HCT116 (cell line): ENCODE data around the gene CD44.

Source experiments
- CEBPB ChIP-seq: IDR thresholded peaks from 2 replicates; pipeline ENCODE4 v1.6.1; 2012; ENCODE audit warnings: low read depth
- EZH2 ChIP-seq: fragments of 200-600 bp; sonication (generic); IDR thresholded peaks from 2 replicates; pipeline ENCODE4 v1.6.1; 2017; ENCODE audit warnings: antibody characterized with exemption, mixed run types
- POLR2A ChIP-seq: IDR thresholded peaks from 2 replicates; pipeline ENCODE4 v1.7.0; 2011; ENCODE audit warnings: borderline replicate concordance; ENCODE audit not compliant: insufficient read depth, insufficient read length; ENCODE audit errors: extremely low read depth
- SP1 ChIP-seq: IDR thresholded peaks from 2 replicates; pipeline ENCODE4 v1.6.1; 2012; ENCODE audit warnings: low read depth
- ZNF274 ChIP-seq: fragments of 200-500 bp; sonication (Bioruptor generic); IDR thresholded peaks from 2 replicates; pipeline ENCODE4 v1.6.1; 2014; ENCODE audit warnings: mild to moderate bottlenecking, low read depth, low read length, inconsistent platforms
- TF ChIP-seq, protein P1 (sequence below): IDR thresholded peaks from 2 replicates; pipeline ENCODE4 v1.6.1; 2012
- TF ChIP-seq, protein P2 (sequence below), 3 experiments: fragments of 200-600 bp in 1 of 3; sonication (generic) in 1 of 3; IDR thresholded peaks in 2 of 3; conservative IDR thresholded peaks in 1 of 3; 2 replicates each; pipeline ENCODE4 v1.5.1; 2012 to 2017; ENCODE audit warnings: low read depth in 2 of 3, low read length in 2 of 3, antibody characterized with exemption in 1 of 3, borderline replicate concordance in 1 of 3, control low read depth in 1 of 3, mild to moderate bottlenecking in 1 of 3, mixed read lengths in 1 of 3, mixed run types in 1 of 3, moderate library complexity in 1 of 3; ENCODE audit not compliant: insufficient read depth in 1 of 3
- TF ChIP-seq, protein P3 (sequence below): IDR thresholded peaks from 2 replicates; pipeline ENCODE4 v1.6.1; 2011; ENCODE audit warnings: mild to moderate bottlenecking, low read length, moderate library complexity; ENCODE audit not compliant: insufficient replicate concordance; ENCODE audit errors: extremely low read depth

DNA sequence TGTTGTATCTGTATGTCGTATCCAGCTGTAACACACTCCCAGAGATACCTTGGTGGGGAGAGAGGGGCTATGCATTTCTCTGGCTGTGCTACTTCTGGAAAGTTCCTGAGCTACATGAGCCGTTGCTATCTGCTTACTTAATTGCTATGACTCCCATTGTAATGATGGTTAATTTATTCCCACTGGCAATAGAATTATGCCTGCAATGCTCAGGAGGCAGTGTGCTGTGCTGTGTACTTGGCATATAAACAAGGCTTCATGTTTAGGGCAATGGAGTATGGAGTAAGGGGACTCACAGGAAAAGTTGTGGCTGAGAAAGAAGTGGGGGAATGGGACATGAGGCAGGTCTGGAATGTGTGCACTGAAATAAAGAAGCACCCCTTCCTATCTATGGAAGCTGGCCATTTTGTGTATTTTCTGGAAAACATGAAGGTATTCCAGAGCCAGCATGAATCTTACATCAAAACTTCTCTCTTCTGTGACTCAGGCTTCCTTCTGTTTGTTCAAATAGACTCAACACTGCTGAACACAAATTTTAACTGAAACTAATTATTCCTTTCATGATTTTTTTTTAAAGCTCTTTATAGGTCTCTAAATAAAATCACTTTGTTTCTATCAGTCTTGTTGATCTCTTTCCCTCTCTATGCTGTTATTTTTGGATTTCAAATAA is 40.6 kb downstream of the CD44 start:
- TF ChIP-seq, protein P1, sequence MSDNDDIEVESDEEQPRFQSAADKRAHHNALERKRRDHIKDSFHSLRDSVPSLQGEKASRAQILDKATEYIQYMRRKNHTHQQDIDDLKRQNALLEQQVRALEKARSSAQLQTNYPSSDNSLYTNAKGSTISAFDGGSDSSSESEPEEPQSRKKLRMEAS: no peak
- TF ChIP-seq, protein P2, sequence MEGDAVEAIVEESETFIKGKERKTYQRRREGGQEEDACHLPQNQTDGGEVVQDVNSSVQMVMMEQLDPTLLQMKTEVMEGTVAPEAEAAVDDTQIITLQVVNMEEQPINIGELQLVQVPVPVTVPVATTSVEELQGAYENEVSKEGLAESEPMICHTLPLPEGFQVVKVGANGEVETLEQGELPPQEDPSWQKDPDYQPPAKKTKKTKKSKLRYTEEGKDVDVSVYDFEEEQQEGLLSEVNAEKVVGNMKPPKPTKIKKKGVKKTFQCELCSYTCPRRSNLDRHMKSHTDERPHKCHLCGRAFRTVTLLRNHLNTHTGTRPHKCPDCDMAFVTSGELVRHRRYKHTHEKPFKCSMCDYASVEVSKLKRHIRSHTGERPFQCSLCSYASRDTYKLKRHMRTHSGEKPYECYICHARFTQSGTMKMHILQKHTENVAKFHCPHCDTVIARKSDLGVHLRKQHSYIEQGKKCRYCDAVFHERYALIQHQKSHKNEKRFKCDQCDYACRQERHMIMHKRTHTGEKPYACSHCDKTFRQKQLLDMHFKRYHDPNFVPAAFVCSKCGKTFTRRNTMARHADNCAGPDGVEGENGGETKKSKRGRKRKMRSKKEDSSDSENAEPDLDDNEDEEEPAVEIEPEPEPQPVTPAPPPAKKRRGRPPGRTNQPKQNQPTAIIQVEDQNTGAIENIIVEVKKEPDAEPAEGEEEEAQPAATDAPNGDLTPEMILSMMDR (IDR thresholded peaks at IDR 0.05 in 2 of 3, conservative IDR thresholded peaks at IDR 0.05 in 1 of 3; ENCODE audit: borderline replicate concordance in 1 of 3, insufficient read depth in 1 of 3, low read depth in 2 of 3, low read length in 2 of 3): no peak
- TF ChIP-seq EZH2: no peak
- TF ChIP-seq SP1: no peak
- TF ChIP-seq ZNF274: no peak
- TF ChIP-seq POLR2A: no peak
- TF ChIP-seq CEBPB: no peak
- TF ChIP-seq, protein P3, sequence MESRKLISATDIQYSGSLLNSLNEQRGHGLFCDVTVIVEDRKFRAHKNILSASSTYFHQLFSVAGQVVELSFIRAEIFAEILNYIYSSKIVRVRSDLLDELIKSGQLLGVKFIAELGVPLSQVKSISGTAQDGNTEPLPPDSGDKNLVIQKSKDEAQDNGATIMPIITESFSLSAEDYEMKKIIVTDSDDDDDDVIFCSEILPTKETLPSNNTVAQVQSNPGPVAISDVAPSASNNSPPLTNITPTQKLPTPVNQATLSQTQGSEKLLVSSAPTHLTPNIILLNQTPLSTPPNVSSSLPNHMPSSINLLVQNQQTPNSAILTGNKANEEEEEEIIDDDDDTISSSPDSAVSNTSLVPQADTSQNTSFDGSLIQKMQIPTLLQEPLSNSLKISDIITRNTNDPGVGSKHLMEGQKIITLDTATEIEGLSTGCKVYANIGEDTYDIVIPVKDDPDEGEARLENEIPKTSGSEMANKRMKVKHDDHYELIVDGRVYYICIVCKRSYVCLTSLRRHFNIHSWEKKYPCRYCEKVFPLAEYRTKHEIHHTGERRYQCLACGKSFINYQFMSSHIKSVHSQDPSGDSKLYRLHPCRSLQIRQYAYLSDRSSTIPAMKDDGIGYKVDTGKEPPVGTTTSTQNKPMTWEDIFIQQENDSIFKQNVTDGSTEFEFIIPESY: no peak
